Measurements from ENCODE around the gene HMX1.

DNA sequence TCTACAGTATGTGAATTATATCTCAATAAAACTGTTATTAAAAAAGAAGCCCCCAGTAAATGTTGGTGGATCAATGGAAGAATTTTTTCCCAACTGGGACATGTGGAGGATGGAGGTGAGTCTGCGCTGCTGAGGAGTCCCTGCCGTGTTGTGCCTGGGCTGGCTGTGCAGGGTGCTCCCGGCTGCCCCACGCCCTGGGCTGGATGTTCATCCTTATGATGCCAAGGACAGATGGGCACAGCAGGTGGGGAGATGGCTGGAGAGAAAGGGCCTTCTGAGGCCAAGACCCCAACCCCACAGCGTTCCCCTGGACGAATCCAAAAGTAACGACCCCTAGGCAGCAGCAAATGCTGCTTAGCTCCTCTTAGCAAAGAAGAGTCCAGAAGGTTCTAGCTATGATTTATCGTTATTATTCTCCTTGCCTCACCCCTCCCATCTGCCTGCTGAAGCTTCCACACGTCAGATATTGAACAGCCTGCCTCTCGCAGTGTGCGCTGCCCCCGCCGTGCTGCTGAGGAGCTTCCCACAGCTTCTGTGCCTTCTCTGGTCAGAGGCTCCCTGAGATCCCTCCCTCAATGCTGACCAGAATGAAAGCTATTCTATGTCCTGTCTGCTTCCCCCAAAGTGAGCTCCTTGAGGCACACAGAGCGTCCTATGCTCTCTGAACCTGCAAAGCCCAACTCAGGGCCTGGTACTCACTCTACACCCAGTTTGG is 26.5 kb downstream of the HMX1 start:
- TF ChIP-seq, protein P1, sequence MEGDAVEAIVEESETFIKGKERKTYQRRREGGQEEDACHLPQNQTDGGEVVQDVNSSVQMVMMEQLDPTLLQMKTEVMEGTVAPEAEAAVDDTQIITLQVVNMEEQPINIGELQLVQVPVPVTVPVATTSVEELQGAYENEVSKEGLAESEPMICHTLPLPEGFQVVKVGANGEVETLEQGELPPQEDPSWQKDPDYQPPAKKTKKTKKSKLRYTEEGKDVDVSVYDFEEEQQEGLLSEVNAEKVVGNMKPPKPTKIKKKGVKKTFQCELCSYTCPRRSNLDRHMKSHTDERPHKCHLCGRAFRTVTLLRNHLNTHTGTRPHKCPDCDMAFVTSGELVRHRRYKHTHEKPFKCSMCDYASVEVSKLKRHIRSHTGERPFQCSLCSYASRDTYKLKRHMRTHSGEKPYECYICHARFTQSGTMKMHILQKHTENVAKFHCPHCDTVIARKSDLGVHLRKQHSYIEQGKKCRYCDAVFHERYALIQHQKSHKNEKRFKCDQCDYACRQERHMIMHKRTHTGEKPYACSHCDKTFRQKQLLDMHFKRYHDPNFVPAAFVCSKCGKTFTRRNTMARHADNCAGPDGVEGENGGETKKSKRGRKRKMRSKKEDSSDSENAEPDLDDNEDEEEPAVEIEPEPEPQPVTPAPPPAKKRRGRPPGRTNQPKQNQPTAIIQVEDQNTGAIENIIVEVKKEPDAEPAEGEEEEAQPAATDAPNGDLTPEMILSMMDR (conservative IDR thresholded peaks at IDR 0.05 in 1 of 2, IDR thresholded peaks at IDR 0.05 in 1 of 2; ENCODE audit: extremely low read depth in 1 of 2, insufficient read depth in 1 of 2, low read depth in 1 of 2, low read length in 2 of 2) = no peak
- no peak for TF ChIP-seq EZH2 (IDR thresholded peaks at IDR 0.05; ENCODE audit: borderline replicate concordance, low read length)
